GM19372 (cell line): ENCODE results near the gene FHAD1.
"Not testable (repeated sequence)": the region's sequence is repeated elsewhere in the genome, so short reads cannot be mapped to it uniquely, and the experiment has no call there.

ENCODE experiments used
- ATAC-seq: cut with Tn5 transposase; IDR thresholded peaks from one replicate; pipeline ENCODE4 v1.9.1; 2021; ENCODE audit warnings: mild to moderate bottlenecking, low read depth, moderate library complexity; ENCODE audit not compliant: unreplicated experiment

Gene FHAD1

DNA sequence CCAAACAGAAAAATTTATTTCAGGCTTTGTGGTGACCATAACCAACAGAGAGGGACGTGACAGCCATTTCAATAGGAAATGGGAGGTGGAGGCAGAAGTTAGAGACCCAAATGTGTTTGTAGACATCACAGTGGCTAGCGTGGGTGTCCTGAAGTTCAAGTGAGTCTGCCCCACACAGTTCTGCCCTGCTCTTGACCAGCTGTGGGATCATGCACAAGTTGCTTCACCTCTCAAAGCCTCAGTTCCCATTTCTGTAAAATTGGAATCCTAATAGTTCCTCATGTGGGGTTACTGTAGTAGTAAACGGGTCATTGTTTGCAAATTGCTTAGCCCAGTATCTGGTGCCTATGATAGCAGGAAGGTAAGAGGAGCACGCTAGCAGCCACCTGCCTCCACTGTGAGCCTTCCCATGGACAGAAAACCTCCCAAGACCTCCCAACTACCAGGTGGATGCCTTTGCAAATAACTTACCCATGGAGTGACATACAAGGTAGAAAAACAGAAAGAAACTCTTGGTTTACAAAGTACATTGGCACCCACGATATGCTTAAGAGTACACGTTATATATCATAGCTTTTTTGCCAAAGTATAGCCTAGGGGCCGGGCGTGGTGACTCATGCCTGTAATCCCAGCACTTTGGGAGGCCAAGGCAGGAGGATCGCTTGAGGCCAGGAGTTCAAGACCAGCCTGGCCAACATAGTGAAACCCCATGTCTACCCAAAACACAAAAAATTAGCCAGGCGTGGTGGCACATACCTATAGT, 29.1 kb downstream of the FHAD1 start:
- no peak for ATAC-seq

DNA sequence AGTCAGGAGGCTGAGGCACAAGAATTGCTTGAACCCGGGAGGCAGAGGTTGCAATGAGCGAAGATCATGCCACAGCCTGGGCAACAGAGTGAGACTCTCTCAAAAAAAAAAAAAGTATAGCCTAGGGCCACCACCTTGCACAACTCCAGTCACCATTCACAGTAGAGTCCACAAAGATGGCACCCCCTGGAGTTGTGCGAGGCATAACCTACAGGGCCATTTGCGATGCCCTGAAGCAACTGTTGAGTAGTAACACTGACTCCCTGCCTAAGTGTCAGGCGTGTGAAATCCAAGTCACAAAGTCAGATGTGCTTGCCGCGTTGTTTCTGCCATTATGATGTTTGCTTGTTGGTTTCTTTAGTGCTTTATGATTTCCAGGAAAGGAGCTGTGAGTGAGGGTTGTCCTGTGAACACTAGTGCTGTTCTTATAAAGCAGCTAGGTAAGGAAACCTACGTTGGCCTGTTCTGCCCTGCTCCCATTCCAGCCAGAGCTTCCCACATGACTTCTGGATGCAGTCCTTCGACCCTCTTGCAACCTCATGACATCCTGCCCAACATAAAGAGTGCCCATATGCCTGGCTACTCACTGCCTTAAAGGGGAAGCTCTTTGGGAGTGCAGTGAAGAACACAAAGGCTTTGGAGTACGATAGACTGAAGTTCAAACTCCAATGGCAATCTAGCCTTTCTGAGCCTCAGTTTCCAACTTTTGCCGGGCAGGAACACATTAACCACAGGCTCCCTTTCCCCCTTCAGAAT, 29.8 kb downstream of the FHAD1 start:
- no peak for ATAC-seq

DNA sequence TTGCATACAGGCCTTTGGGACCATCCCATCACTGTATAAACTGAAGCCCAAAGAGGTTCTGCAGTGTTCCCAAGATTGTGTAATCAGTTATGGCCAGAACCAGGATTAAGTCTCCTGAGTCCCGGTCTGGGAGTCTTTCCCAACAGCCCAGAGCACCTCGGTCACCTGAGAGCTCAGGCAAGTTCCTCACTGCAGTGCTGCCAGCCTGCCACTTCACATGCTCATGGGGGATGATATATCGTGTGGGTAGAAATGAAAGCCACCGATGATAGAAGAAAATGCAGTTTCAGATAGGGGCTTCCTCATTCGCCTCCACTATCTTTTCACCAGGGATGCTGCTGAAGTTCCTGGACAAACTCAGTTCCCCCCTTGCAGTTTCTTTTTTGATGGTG, 30.4 kb downstream of the FHAD1 start:
- no peak for ATAC-seq

DNA sequence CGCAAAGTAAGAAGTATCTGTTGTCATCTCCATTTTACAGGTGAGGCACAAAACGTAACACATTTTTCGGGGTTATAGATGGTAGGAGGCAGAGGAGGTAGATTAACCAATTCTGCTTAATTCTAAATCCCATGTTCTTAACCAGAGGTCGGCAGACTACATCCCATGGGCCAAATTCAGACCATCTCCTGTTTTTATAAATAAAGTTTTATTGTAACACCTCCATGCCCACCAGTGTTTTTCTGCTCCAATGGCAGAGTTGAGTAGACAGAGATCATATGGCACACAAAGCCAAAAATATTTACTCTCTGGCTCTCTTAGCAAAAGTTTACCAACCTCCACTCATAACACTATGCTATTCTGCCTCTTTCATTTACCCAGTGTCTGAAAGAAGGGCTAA, 30.9 kb downstream of the FHAD1 start:
- no peak for ATAC-seq

DNA sequence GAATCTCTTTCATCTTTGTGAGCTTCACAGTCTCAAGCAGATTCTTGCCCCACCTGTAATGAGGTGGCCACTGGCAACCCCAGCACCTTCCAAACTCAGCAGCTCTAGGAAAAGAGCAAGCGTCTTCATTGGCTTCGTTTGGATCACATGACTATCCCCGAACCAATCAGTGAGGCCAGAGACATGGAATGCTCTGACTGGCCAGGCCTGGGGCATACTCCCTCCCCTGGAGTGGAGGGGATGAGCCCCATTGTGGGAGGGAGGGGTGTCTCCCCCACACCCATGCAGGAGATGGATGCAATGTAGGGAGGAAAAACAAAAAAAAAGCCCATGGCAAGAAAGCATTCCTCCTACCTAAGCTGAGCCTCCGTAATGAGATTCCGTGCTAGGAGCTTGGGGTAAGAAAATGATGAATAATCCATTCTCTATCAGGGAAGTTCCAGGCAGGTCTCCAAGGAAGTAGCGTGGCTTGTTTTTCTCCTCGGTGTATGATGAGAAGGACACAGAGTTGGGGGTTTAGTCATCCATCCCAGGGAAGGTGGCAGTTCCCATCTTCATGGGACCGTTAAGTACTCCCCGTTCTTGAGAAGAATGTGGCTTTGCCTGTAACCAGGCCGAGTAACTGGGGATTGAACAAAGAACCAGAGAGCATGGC, 32.7 kb downstream of the FHAD1 start:
- no peak for ATAC-seq

DNA sequence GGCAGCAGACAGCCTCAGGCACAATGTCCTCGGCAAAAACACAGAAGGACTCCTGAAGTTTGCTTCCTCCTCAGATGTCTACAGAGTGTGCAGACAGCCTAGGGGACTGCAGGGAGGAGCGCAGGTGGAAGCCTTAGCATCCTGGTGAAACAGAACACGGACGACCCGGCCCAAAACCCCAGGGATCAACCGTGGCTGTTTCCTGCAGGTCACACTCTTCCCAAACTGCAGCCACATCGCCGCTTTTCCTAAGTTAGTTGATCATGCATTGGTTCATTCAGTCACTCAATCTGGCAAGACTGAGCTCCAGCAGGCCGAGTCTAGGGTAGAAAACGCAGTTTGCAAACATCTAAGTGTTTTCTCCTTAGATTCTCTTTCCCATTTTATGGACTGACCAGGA, 33.4 kb downstream of the FHAD1 start:
- no peak for ATAC-seq

DNA sequence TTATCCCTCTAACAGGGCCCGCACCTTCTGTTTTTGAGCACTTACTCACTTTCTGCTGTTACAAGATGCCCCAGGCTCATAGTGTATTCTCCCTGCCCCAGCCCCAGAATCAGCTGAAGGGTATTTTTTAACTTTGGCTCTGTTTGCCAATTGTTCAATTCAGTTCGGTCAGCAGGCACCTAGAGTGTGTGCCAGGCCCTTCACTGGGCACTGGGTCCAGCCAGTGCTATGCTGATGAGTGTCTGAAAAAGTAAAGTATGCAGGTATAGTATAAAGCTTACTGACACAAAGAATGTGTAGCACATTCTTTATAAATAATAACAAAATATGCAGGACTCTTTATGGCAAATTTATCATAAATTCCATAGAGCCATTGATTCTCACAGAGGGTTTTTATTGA, 35.0 kb downstream of the FHAD1 start:
- ATAC-seq: no peak

DNA sequence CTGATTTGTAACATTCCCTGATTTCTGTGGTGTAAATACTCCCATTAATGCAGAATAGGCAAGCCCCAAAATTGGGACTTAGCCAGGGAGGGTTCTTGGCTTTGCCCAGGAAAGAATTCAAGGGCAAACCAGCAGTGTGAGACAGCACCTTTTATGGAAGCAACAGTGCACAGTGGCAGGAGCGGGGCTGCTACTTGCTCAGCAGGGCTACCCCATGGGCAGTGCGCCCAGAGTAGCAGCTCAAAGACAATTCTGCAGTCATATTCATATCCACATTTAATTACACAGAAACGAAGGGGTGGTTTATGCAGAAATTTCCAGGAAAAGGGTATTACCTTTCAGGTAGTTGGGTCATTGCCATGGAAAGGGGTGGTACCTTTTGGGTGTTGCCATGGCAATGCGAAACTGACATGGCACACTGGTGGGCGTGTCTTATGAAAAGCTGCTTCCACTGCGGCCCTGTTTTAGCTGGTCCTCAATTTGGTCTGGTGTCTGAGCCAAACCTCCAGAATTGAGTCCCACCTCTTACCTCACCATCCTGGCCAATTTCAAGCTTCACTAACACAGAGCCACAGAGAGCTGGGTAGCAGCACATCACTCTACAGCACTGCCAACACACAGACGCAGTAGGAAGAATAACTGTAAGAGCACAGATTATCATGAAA, 35.9 kb downstream of the FHAD1 start:
- ATAC-seq: no peak

DNA sequence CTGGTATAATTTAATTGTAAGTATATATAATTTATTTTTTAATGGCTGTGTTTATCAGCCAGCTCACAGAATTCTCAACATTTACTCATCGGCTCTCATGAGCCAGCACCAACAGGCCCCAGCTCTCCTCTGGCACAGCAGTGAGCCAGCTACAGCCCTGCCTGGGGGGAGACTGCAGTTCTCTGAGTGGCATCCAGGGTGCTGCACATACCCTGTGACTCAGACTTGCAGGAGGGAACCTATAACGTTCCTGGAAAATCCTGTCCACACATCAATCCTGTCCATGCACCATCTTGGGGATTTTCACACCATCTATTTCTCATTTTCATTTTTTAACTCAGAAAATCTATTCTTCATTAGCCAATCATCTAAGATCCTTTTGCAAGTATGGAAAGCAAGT, 36.5 kb downstream of the FHAD1 start:
- no peak for ATAC-seq

DNA sequence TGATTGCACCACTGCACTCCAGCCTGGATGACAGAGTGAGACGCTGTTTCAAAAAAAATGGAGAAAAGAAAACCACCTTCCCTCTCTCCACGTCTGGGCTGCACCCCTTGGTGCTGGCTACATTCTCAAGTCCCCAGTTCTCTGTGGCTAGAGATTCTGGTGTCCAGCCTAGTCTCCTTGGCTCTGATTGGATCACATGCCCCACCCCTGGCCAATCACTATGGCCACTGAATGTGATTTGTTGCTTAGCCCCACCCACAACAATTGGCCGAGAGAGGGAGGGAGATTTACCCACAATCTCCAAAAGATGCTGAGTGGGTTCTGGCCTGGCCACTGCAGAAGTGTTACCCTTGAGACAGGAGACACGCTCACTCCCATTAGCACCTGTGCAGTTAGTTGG, 39.4 kb downstream of the FHAD1 start:
- no peak for ATAC-seq

DNA sequence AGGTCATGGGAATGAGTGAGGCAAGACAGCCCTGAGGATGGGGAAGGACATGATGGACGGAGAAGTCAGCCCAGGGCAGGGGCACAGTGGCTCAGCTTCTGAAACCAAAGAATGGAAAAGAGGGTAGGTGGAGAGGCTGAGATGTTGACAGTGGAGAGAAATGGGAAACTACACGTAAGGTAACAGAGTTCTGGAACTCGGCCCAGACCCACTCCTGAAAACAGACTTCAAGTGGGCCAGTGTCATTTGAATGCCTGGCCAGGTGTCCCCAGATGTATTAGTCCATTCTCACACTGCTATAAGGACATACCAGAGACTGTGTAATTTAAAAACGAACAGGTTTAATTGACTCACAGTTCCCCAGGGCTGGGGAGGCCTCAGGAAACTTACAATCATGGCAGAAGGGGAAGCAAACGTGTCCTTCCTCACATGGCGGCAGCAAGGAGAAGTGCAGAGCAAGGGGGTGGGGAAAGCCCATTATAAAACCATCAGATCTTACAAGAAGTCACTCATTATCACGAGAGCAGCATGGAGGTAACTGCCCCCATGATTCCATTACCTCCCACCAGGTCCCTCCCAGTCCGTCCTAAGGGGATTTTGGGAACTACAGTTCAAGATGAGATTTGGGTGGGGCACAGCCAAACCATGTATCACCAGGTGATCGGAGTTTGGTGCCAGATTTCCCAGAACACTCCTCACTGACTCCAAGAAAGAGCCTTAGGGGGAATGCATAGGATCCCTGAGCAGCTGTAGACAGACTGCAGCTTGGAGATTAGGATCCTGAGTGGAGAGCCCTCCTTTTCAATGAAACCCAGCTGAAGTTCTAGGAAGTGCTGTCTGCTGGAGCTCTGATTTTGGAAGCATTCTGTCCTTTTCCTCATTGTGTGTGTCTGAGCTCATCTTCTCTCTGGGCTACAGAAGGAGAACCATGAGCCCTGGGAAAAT, 40.3 kb downstream of the FHAD1 start:
- no peak for ATAC-seq

DNA sequence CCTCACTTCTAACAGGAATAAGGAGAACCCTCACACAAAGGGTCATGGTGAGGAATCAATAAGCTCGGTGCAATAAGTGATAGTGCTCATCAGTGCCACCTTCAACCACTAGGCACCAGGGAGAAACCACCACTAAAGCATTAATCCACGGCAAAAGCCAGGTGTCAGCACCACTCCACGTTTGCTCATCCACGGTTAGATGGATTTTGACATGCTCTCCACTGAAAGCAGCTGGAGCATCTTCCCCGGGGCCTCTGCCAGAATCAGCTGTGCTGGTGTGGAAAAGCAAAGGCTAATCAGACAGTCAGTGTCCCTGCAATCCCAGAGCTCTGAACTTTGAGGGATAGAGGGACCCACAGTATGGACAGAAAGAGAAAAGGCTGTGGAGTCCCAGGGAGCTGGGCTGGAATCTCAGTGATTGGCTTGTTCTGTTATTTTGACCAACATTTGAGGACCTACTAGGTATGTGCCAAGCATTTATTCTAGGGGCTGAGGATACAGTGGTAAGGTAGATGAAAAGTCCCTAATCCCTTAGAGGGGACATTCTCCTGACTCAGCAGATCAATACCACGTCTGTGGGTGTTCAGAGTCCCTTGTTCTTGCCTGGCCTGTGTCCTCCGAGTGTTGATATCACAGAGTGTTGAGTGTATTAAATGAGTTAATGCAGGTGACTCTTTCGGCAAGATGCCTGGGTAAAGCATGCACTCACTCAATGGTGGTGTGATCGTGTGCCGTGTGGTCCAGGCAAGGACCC, 41.3 kb downstream of the FHAD1 start:
- no peak for ATAC-seq

DNA sequence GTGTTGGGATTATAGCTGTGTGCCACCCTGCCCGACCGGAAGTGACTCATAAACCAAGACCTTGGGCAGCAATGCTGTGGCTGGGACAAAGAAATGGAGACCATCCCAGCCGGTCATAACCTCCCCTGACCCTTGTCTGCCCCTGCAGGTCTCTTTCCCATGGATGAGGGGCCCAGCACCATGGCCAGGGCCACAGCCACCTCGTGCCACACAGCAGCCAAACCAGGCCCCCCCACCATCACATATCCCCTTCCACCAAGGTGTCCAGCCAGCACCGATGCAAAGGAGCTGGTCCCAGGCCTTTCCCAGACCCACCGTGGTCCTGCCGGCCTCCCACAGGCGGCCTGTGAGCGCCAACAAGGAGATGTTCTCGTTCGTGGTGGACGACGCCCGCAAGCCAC, 42.2 kb downstream of the FHAD1 start:
- ATAC-seq: no peak

DNA sequence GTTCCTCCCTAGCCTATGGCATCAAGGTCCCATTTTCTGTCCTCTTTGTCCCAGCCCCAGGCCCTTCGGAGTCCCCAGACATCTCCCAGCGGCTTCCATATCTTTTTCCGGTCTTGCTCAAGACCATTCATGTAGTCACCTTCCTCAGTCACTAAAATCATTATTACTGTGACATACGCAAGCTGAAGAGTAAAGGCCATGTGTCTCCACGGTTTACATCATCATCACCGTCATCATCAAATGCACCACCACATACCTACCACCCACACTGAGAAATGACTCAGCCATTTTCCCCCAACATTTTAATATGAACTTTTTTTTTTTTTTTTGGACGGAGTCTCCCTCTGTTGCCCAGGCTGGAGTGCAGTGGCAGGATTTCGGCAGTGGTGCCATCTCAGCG, 43.4 kb downstream of the FHAD1 start:
- no peak for ATAC-seq

DNA sequence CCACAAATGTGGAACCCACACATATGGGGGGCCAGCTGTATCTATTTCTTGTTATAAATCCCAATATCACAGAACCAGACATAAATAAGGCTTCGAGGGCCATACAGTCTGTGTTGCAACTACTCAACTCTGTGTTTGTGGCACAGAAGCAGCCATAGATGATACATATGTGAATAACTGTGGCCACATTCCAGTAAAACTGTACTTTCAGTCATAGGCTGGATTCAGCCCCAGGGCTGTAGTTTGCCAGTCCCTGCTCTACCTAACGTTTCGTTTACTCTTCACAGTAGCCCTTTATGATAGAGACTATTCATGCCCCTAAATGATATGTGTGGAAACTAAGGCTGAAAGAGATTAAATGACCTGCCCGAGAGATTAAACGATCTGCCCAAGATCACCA, 48.7 kb downstream of the FHAD1 start:
- ATAC-seq: no peak

DNA sequence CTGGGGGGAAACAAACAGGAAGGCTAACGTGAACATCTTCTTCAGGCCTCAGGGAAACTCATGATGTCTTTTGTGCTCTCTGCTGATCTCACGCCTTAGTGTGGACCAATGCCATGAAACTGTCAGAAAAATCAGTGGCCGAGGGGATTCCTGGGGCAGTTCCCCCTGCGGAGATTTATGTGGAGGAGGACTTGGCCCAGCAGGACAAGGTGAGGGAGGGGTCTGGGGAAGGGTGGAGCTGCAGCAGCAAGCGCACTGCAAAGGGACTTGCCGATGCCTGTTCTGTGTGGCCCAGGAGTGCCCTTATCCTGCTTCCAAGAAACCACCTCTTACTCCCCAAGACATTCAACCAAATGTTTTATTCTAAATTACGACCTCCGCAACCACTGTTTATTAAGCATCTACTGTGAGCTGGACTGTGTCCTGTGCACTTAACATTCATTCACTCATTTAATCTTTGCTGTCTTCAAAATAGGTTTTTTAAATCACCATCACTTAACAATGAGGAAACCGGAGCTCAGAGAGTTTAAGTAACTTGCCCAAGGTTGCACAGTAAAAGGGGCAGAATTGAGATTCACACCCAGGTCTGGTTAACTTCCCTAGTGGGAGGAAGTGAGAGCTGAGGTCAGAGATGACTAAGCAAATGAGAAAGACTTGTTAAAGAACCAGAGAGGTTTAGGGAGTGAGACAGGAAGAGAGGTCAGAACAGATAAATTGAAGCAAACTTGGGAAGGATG, 49.7 kb downstream of the FHAD1 start:
- no peak for ATAC-seq

DNA sequence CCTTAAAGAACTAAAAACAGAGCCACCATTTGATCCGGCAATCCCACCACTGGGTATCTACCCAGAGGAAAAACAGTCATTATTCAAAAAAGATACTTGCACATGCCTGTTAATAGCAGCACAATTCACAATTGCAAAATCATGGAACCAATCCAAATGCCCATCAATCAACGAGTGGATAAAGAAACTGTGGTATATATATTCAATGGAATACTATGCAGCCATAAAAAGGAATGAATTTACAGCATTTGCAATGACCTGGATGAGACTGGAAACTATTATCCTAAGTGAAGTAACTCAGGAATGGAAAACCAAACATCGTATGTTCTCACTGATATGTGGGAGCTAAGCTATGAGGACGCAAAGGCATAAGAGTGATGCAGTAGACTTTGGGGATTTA, 51.0 kb downstream of the FHAD1 start:
- not testable (repeated sequence) for ATAC-seq

DNA sequence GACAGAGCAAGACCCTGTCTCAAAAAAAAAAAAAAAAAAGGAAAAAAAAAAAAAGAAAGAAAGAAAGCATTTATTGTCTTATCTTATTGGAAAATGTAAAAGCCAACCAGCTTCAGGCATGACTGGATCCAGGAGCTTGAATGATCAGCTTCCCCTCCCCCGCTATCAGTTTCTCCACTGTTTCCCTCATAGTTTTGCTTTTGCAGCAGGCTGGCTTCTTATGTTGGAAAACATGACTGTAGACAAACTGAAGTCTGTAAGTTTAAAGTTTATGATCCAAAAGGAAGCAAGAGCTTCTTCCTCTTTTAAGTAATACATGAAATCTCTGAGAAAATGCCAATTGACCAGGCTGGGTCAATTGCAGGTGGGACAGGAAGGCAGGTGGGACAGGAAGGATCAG, 52.2 kb downstream of the FHAD1 start:
- no peak for ATAC-seq

DNA sequence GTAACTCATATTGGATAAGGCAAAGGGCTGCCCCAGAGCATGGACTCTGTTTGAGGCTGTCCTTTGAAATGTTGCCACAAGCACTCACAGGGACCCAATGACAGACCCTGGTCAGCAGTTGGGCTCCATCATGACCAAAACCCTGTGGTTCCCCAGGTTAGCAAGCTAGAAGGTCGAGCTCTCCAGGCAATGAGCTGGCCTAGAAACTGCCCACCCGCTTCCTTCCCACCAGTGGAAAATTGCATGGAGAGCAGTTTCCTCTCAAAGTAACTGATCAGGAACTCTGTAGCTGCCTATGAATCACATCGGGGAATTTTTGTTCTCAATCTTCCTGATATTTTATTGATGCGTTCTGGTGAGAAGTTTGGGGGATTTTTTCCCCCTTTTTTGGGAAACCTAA, 52.8 kb downstream of the FHAD1 start:
- no peak for ATAC-seq
